ENCODE data around the gene SPATA13.

- no peak for TF ChIP-seq CTCF (IDR thresholded peaks at IDR 0.05)
- TF ChIP-seq POLR2A (IDR thresholded peaks at IDR 0.05): no peak
Observed at GRCh38 chr13:24213932-24214331, 53.4 kb downstream of the SPATA13 start.
